ENCODE measurements around the gene GDF9. TPM values are rescaled to one million over a fixed set of nuclear protein-coding genes. Genes with fewer than 3 reads are reported as not detected.

Gene GDF9
- total RNA-seq, 2 experiments from 2014 or later: 0.66 to 2.2 TPM

- Histone ChIP-seq H3K4me3 (ENCODE audit: low read depth, low read length, poor library complexity, severe bottlenecking) (no peak overlapping the region), H3K9me3 (ENCODE audit: low read length) (no peaks in the 10 kb centered on the region), H3K36me3 (ENCODE audit: insufficient read depth, low read length) (no peaks in the 10 kb centered on the region), H3K4me2 (ENCODE audit: low read length) (no peak overlapping the region), H3K4me1 (ENCODE audit: insufficient read depth, low read length, poor library complexity, severe bottlenecking) (peaks cover 5% of the 10 kb centered on the region), H2AFZ (ENCODE audit: low read length) (no peak overlapping the region), H4K20me1 (ENCODE audit: insufficient read depth, low read length) (no peaks in the 10 kb centered on the region), H3K27ac (ENCODE audit: low read depth, low read length, poor library complexity, severe bottlenecking) (no peak overlapping the region), H3K9me2 (ENCODE audit: insufficient read depth, low read length) (no peaks in the 10 kb centered on the region), H3K79me2 (ENCODE audit: insufficient read depth, low read depth, low read length) (no peaks in the 10 kb centered on the region)
- ChIA-PET POLR2A (no interaction called here), CTCF (ENCODE audit: unreplicated experiment) (interaction anchor here (0.6 to 1.0 kb wide), 2 partner anchors 54 to 279 kb away, joined by 3 to 9 read pairs; no protein-coding TSS in a partner anchor)
- intact Hi-C loops (cut with micrococcal nuclease; ENCODE audit: unreplicated experiment): no loop called here
- no peak for DNase-seq (ENCODE audit: low spot score)
- no TSS peak for BruUV-seq (replicated peaks)
- TF ChIP-seq CTCF (conservative IDR thresholded peaks at IDR 0.05; ENCODE audit: low read length) (no peak), EZH2phosphoT487 (IDR thresholded peaks at IDR 0.05; ENCODE audit: borderline replicate concordance, low read depth, low read length) (no peak)
These were observed 37.3 kb downstream of the GDF9 start for GRCh38 chr5:132828846-132829494.

- H3K9me2 ChIP-seq (ENCODE audit: insufficient read depth, low read length): no peaks in the 10 kb centered on the region
- peaks cover 5% of the 10 kb centered on the region for H3K4me1 ChIP-seq (ENCODE audit: insufficient read depth, low read length, poor library complexity, severe bottlenecking)
- no peaks in the 10 kb centered on the region for H3K9me3 ChIP-seq (ENCODE audit: low read length)
- no peak overlapping the region for H2AFZ ChIP-seq (ENCODE audit: low read length)
- TF ChIP-seq EZH2phosphoT487 (IDR thresholded peaks at IDR 0.05; ENCODE audit: borderline replicate concordance, low read depth, low read length): no peak
- TF ChIP-seq CTCF (conservative IDR thresholded peaks at IDR 0.05; ENCODE audit: low read length): no peak
- intact Hi-C loops (cut with micrococcal nuclease; ENCODE audit: unreplicated experiment): no loop called here
- no peak overlapping the region for H3K4me3 ChIP-seq (ENCODE audit: low read depth, low read length, poor library complexity, severe bottlenecking)
- H3K27ac ChIP-seq (ENCODE audit: low read depth, low read length, poor library complexity, severe bottlenecking): no peak overlapping the region
- H4K20me1 ChIP-seq (ENCODE audit: insufficient read depth, low read length): no peaks in the 10 kb centered on the region
- POLR2A ChIA-PET: interaction anchor here (0.5 to 0.6 kb wide), 4 partner anchors 57 to 1163 kb away, joined by 3 to 5 read pairs (median 3); no protein-coding TSS in a partner anchor
- no peaks in the 10 kb centered on the region for H3K79me2 ChIP-seq (ENCODE audit: insufficient read depth, low read depth, low read length)
- DNase-seq (ENCODE audit: low spot score): no peak
- CTCF ChIA-PET (ENCODE audit: unreplicated experiment): interaction anchor here (0.6 to 1.0 kb wide), 3 partner anchors 55 to 568 kb away, joined by 3 to 9 read pairs (median 4); no protein-coding TSS in a partner anchor
- no peaks in the 10 kb centered on the region for H3K36me3 ChIP-seq (ENCODE audit: insufficient read depth, low read length)
- no peak overlapping the region for H3K4me2 ChIP-seq (ENCODE audit: low read length)
- BruUV-seq (replicated peaks): no TSS peak
These were observed 38.2 kb downstream of the GDF9 start for GRCh38 chr5:132827943-132828673.

Measured in OCI-LY7 (cell line).